ENCODE measurements around the gene USP47.

- TF ChIP-seq, protein P1, sequence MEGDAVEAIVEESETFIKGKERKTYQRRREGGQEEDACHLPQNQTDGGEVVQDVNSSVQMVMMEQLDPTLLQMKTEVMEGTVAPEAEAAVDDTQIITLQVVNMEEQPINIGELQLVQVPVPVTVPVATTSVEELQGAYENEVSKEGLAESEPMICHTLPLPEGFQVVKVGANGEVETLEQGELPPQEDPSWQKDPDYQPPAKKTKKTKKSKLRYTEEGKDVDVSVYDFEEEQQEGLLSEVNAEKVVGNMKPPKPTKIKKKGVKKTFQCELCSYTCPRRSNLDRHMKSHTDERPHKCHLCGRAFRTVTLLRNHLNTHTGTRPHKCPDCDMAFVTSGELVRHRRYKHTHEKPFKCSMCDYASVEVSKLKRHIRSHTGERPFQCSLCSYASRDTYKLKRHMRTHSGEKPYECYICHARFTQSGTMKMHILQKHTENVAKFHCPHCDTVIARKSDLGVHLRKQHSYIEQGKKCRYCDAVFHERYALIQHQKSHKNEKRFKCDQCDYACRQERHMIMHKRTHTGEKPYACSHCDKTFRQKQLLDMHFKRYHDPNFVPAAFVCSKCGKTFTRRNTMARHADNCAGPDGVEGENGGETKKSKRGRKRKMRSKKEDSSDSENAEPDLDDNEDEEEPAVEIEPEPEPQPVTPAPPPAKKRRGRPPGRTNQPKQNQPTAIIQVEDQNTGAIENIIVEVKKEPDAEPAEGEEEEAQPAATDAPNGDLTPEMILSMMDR (IDR thresholded peaks at IDR 0.05), result no peak
- no peak for TF ChIP-seq POLR2A (IDR thresholded peaks at IDR 0.05)
Observed at GRCh38 chr11:11956006-11956405, 114.2 kb downstream of the USP47 start.
